Ishikawa (cell line): ENCODE results near the gene ICE1.

Experiments used
- EP300 ChIP-seq: IDR thresholded peaks from 2 replicates; pipeline ENCODE4 v1.6.1; 2012; ENCODE audit warnings: borderline replicate concordance
- FOXM1 ChIP-seq: IDR thresholded peaks from 2 replicates; pipeline ENCODE4 v1.6.1; 2012; ENCODE audit warnings: low read depth, borderline replicate concordance
- NFIC ChIP-seq: IDR thresholded peaks from 2 replicates; pipeline ENCODE4 v1.6.1; 2012
- RAD21 ChIP-seq: IDR thresholded peaks from 2 replicates; pipeline ENCODE4 v1.6.1; 2012; ENCODE audit warnings: low read depth
- YY1 ChIP-seq: IDR thresholded peaks from 2 replicates; pipeline ENCODE4 v1.6.1; 2012; ENCODE audit warnings: low read depth
- TF ChIP-seq, protein P1 (sequence below): IDR thresholded peaks from 2 replicates; pipeline ENCODE4 v1.6.1; 2012

- TF ChIP-seq, protein P1, sequence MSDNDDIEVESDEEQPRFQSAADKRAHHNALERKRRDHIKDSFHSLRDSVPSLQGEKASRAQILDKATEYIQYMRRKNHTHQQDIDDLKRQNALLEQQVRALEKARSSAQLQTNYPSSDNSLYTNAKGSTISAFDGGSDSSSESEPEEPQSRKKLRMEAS, result no peak
- no peak for TF ChIP-seq FOXM1
- no peak for TF ChIP-seq YY1
- no peak for TF ChIP-seq NFIC
- no peak for TF ChIP-seq EP300
- TF ChIP-seq RAD21, result no peak
Observed at GRCh38 chr5:5403741-5404140, 18.7 kb upstream of the ICE1 start.
